Heart right ventricle (tissue), 16 donors: ENCODE measurements around the gene CMPK2. TPM values are rescaled to one million over a fixed set of nuclear protein-coding genes. Genes with fewer than 3 reads are reported as not detected.

Source experiments
- ATAC-seq, 8 donors: fragments of 200-7000 bp; cut with Tn5 transposase; one replicate each; pipeline ENCODE4 v1.9.1; 2020; ENCODE audit warnings: mild to moderate bottlenecking in 8 of 8, moderate library complexity in 8 of 8, moderate number of reproducible peaks in 1 of 8
- DNase-seq, 2 donors: peaks; one replicate each; pipeline ENCODE4 v3.0.0-alpha.2; 2020
- H3K27ac ChIP-seq, 10 donors: fragments of 200-600 bp; sonication (generic) in 2 of 10; one replicate each; pipeline versions ENCODE4 v1.5.0 to v1.8.0; 2020 to 2022; ENCODE audit warnings: mild to moderate bottlenecking in 3 of 10
- H3K27me3 ChIP-seq, 7 donors: fragments of 200-600 bp; one replicate each; pipeline ENCODE4 v1.8.0; 2021 to 2022; ENCODE audit warnings: mild to moderate bottlenecking in 2 of 7
- H3K36me3 ChIP-seq, 9 donors: fragments of 200-600 bp; sonication (generic) in 1 of 9; one replicate each; pipeline versions ENCODE4 v1.5.0 to v1.8.0; 2020 to 2022; ENCODE audit warnings: mild to moderate bottlenecking in 2 of 9
- H3K4me1 ChIP-seq, 9 donors: fragments of 200-600 bp; sonication (generic) in 1 of 9; one replicate each; pipeline versions ENCODE4 v1.5.0 to v1.8.0; 2020 to 2022; ENCODE audit warnings: mild to moderate bottlenecking in 4 of 9
- H3K4me3 ChIP-seq, 10 donors: fragments of 200-600 bp; sonication (generic) in 2 of 10; one replicate each; pipeline versions ENCODE4 v1.5.0 to v1.8.0; 2020 to 2022; ENCODE audit warnings: mild to moderate bottlenecking in 7 of 10, moderate library complexity in 2 of 10
- H3K9me3 ChIP-seq, 11 donors: fragments of 200-600 bp in 10 of 11; sonication (generic) in 2 of 11; one replicate each; pipeline versions ENCODE4 v1.5.0 to v1.8.0; 2013 to 2022; ENCODE audit warnings: mild to moderate bottlenecking in 2 of 11, control low read depth in 1 of 11, moderate library complexity in 1 of 11
- CTCF ChIP-seq, 9 donors: fragments of 200-600 bp; sonication (generic) in 2 of 9; IDR thresholded peaks; one replicate each; pipeline versions ENCODE4 v1.5.0 to v1.8.0; 2021 to 2022; ENCODE audit warnings: antibody characterized with exemption in 9 of 9, mild to moderate bottlenecking in 5 of 9, moderate library complexity in 1 of 9
- WGBS, 2 donors: extraction: QIAGEN DNeasy Blood & Tissue Kit; methylation state at CpG; one replicate each; pipeline ENCODE4 v1.1.7; 2013; ENCODE audit warnings: inconsistent platforms in 1 of 2; 5-methylcytosine and 5-hydroxymethylcytosine counted together
- intact Hi-C, 10 donors: fragments of 100-400 bp; cut with DNase I; formaldehyde crosslinking; loops; one replicate each; pipeline versions ENCODE4 v1.11.1 to v1.14.2; 2022
- polyA plus RNA-seq, 2 donors: library from polyadenylated mRNA; stranded (reverse); fragments of 200-250 nt; gene quantifications; one replicate each; pipeline ENCODE4 v1.2.3, GENCODE V29; 2013
- total RNA-seq, 10 donors: library from RNA; stranded (reverse); fragmentation: NEBNext Ultra II Directional in 3 of 10; extraction: Animal tissue kit (Norgen Biotek cat#: 25700) in 3 of 10; gene quantifications; one replicate each; pipeline versions ENCODE4 v1.2.1 to v1.2.4, GENCODE V29; 2021 to 2023
- donor health status: Arrhythmogenic right ventricular cardiomyopathy.
- donor health status: ischemic (EF 13 %, LVEDD 7.1; RV severe dilation, severe dysfunction).
- donor health status: healthy with polysubstance abuse.
- donor health status: DM: no; HTN: yes; CAD: no.
- donor health status: DM: no; HTN: no; CAD: no.
- donor health status: ischemic (EF 25% LVEDD 6.9; RV normal size, moderate dysfunction).
- donor health status: ischemic (EF 25% LVEDD 5.7; RV mildly dilated, moderate dysfunction).
- donor health status: healthy.
- donor health status: DM: yes; HTN: yes; CAD: no.
- donor health status: Ischemic cardiomyopathy.
- donor health status: ischemic (EF 35%, LVEDD 5.7; RV mildly dilated, moderate dysfunction).
- donor health status: nonischemic (EF 11% LVEDD 7.7; RV severe dilation, severe dysfunction).
- donor health status: DM: yes; HTN: yes; CAD: no.
- donor health status: PGD.
- donor health status: ischemic (EF 29% LVEDD 5.4; RV normal size, mild dysfunction).
- donor health status: nonischemic (EF 23%, LVEDD 6.1; RV moderate dilation, normal function).

The CMPK2 gene
- total and polyA plus RNA-seq, 12 donors: 2.4 to 21.4 (median 5.7) TPM

- 62 to 64% methylated on average over 2 of the region's 2 CpGs for WGBS, 2 donors
- DNase-seq (no peak), ATAC-seq (no peak)
- Histone ChIP-seq H3K27ac (no peak overlapping the region), H3K4me1 (peaks cover 0 to 14% (median 0%) of the 10 kb centered on the region in 9 donors), H3K27me3 (no peaks in the 10 kb centered on the region), H3K36me3 (peaks cover 0 to 87% (median 0%) of the 10 kb centered on the region in 9 donors), H3K9me3 (no peaks in the 10 kb centered on the region), H3K4me3 (no peak overlapping the region)
- TF ChIP-seq CTCF (IDR thresholded peaks at IDR 0.05): no peak
- intact Hi-C loops: no loop called here
These were observed 28.3 kb upstream of the CMPK2 start for GRCh38 chr2:6893876-6894482.

DNA sequence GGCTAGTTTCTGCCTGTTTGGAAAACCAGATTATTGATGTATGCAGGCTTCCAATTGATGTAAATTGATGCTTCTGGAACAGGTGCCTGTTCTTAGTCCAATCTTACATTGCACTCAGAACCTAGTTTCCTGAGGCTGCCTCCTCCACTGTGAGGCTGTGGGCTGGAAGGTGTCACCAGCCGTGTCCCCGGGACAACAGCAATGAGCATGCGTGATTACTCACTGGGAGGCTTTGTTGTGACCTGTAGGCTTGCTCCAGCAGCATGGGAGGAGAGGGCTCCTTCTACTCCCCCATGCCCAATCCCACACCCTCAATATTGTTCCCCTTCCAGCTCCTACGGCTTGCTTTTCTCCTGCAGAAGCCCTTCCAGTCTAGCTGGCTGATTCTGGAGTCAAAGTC lies 23.0 kb upstream of the CMPK2 start:
- H3K36me3 ChIP-seq: peaks cover 0 to 94% (median 0%) of the 10 kb centered on the region in 9 donors
- H3K27me3 ChIP-seq: no peaks in the 10 kb centered on the region
- TF ChIP-seq CTCF (IDR thresholded peaks at IDR 0.05): no peak
- peaks cover 0 to 9% (median 5%) of the 10 kb centered on the region in 9 donors for H3K4me1 ChIP-seq
- 97 to 98% methylated on average over 4 of the region's 4 CpGs for WGBS, 2 donors
- ATAC-seq (no peak), DNase-seq (no peak)
- H3K27ac ChIP-seq: no peak overlapping the region
- intact Hi-C loops: no loop called here
- no peak overlapping the region for H3K4me3 ChIP-seq
- H3K9me3 ChIP-seq: no peaks in the 10 kb centered on the region

GRCh38 chr2:6887751-6888192 lies 22.1 kb upstream of the CMPK2 start:
- Histone ChIP-seq H3K36me3 (peaks cover 0 to 85% (median 0%) of the 10 kb centered on the region in 9 donors), H3K27ac (no peak overlapping the region), H3K27me3 (no peaks in the 10 kb centered on the region), H3K9me3 (no peaks in the 10 kb centered on the region), H3K4me3 (no peak overlapping the region), H3K4me1 (peaks cover 0 to 18% (median 15%) of the 10 kb centered on the region in 9 donors)
- 78 to 84% methylated on average over 3 of the region's 3 CpGs for WGBS, 2 donors
- no peak for ATAC-seq
- intact Hi-C loops: no loop called here
- TF ChIP-seq CTCF (IDR thresholded peaks at IDR 0.05): no peak
- DNase-seq: no peak

GRCh38 chr2:6885968-6886367 lies 20.3 kb upstream of the CMPK2 start:
- no peak for TF ChIP-seq CTCF (IDR thresholded peaks at IDR 0.05)
- Histone ChIP-seq H3K27me3 (no peaks in the 10 kb centered on the region), H3K4me1 (peaks cover 0 to 36% (median 24%) of the 10 kb centered on the region in 9 donors), H3K9me3 (no peaks in the 10 kb centered on the region), H3K27ac (no peak overlapping the region), H3K4me3 (no peak overlapping the region), H3K36me3 (peaks cover 0 to 68% (median 0%) of the 10 kb centered on the region in 9 donors)
- ATAC-seq: no peak
- 79 to 84% methylated on average over 3 of the region's 3 CpGs for WGBS, 2 donors
- DNase-seq: no peak
- intact Hi-C loops: no loop called here
